Ovary (tissue), 9 donors: ENCODE measurements around the gene NFKBIE. TPM values are rescaled to one million over a fixed set of nuclear protein-coding genes. Genes with fewer than 3 reads are reported as not detected.

Source experiments
- DNase-seq, 5 donors: peaks; one replicate each; pipeline ENCODE4 v3.0.0-alpha.2; 2019 to 2020
- H3K27ac ChIP-seq, 2 donors: fragments of 200-600 bp; one replicate each; pipeline versions ENCODE4 v1.5.1 to v1.8.0; 2019 to 2022
- H3K27me3 ChIP-seq: fragments of 200-600 bp; one replicate; pipeline ENCODE4 v1.8.0; 2022
- H3K36me3 ChIP-seq: fragments of 200-600 bp; sonication (generic); one replicate; pipeline ENCODE4 v1.5.1; 2019
- H3K4me1 ChIP-seq: one replicate; pipeline ENCODE4 v1.8.1; 2013; ENCODE audit warnings: mild to moderate bottlenecking, moderate library complexity; ENCODE audit not compliant: insufficient read depth
- H3K4me3 ChIP-seq: fragments of 200-600 bp; sonication (generic); one replicate; pipeline ENCODE4 v1.5.1; 2017
- H3K9me3 ChIP-seq, 2 donors: fragments of 200-600 bp in 1 of 2; sonication (generic) in 1 of 2; one replicate each; pipeline versions ENCODE4 v1.5.1 to v1.8.1; 2013 to 2019; ENCODE audit warnings: mild to moderate bottlenecking in 1 of 2, moderate library complexity in 1 of 2
- CTCF ChIP-seq, 3 donors: fragments of 450-650 bp in 2 of 3; fragments of 200-600 bp in 1 of 3; IDR thresholded peaks; one replicate each; pipeline versions ENCODE4 v1.5.1 to v1.8.0; 2016 to 2022; ENCODE audit warnings: antibody characterized with exemption in 3 of 3, mild to moderate bottlenecking in 1 of 3
- EP300 ChIP-seq: sonication (generic); formaldehyde crosslinking; IDR thresholded peaks from one replicate; pipeline ENCODE4 v1.6.1; 2017; ENCODE audit warnings: antibody characterized with exemption
- POLR2A ChIP-seq: fragments of 450-650 bp; IDR thresholded peaks from one replicate; pipeline ENCODE4 v1.6.1; 2017; ENCODE audit warnings: antibody characterized with exemption, mild to moderate bottlenecking, moderate library complexity
- WGBS, 3 donors: extraction: QIAGEN DNeasy Blood & Tissue Kit in 1 of 3; methylation state at CpG; one replicate each; pipeline versions ENCODE4 v1.1.5 to v1.1.7; 2013 to 2017; 5-methylcytosine and 5-hydroxymethylcytosine counted together
- intact Hi-C, 4 donors: fragments of 100-400 bp; cut with DNase I; formaldehyde crosslinking; loops; one replicate each; pipeline versions ENCODE4 v1.11.0 to v1.15.1; 2022 to 2023
- polyA plus RNA-seq, 2 donors: library from polyadenylated mRNA; stranded (reverse); fragments of 200-250 nt in 1 of 2; fragments of 350-450 nt in 1 of 2; fragmentation: Illumina TruSeq in 1 of 2; extraction: RNeasy Lipid Tissue Mini Kit (QIAGEN cat#74804) in 1 of 2; gene quantifications; one replicate each; pipeline ENCODE4 v1.2.3, GENCODE V29; 2013 to 2014
- total RNA-seq, 7 donors: library from RNA; depleted of rRNA in 2 of 7; stranded (reverse); fragments of >200 nt in 2 of 7; fragmentation: NEBNext Ultra II Directional in 3 of 7; extraction: Animal tissue kit (Norgen Biotek cat#: 25700) in 3 of 7; gene quantifications; one replicate each; pipeline versions ENCODE4 v1.1.0 to v1.2.4, GENCODE V29; 2016 to 2023
- donor health status: DM: no; HTN: no; CAD: no; lungs with moderate emphysema.
- donor health status: DM: no; HTN: no; CAD: no.
- donor health status: Bipolar disorder and iron deficiency.
- donor health status: DM: yes; HTN: yes; CAD: no.
- donor health status: DM: no; HTN: no; CAD: no.
- donor health status: DM: yes; HTN: yes; CAD: no.

Gene NFKBIE
- total and polyA plus RNA-seq, 9 donors: 2.7 to 93.6 (median 4.9) TPM

DNA sequence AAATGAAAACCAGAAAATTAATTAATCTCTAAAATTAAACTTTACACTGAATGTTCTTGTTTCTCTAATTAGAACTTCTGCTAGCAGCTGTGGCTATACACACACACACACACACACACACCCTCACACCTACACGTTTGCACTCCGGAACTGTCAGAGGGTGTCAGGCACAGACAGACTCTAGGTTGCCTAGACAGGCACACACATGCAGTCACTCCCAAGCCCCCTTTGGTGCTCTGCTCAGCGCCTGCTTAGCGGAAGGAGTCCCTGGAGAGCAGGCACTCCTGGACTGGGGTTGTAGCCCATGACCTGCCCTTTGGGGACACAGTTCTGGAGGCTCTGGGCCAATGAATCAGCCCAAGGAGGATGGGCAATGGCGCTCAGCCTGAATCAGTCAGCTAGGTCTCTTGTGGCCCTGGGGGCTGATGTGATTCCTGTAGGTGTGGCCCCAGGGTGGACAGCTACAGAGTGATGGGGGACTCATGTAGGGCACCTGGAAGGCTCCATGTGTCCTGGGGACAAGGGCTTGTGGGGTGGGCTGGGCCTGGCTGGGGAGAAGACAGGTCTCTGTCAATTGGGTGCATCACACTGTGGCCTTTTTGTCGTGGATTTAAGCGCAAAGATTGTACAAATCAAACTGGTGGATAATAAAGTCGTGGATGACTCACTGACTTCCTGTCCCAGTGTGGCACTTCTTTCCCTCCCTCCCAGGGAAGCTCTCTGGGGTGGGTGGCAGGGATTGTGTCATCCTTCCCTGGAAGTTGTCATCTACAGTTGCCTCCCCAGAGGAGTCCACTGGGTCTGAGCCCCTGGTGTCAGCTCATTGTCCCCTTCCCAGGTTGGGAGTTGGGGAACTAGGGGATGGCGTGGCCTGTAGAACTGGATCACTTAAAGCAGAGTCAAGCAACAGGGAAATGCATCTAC, 13.7 kb upstream of the NFKBIE start:
- Histone ChIP-seq H3K9me3 (no peaks in the 10 kb centered on the region), H3K27me3 (no peaks in the 10 kb centered on the region), H3K4me1 (no peaks in the 10 kb centered on the region), H3K4me3 (no peak overlapping the region), H3K27ac (no peak overlapping the region), H3K36me3 (no peaks in the 10 kb centered on the region)
- no peak for DNase-seq
- no peak for TF ChIP-seq POLR2A
- TF ChIP-seq EP300: no peak
- TF ChIP-seq CTCF (IDR thresholded peaks at IDR 0.05): no peak
- WGBS, 3 donors: 57 to 66% (median 64%) methylated on average over 9 of the region's 9 CpGs
- intact Hi-C loops: no loop called here

- TF ChIP-seq CTCF (IDR thresholded peaks at IDR 0.05): no peak
- no peak for TF ChIP-seq EP300
- no peak for TF ChIP-seq POLR2A
- intact Hi-C loops: no loop called here
- 58 to 72% (median 72%) methylated on average over 3 of the region's 3 CpGs for WGBS, 3 donors
These were observed 13.0 kb upstream of the NFKBIE start for GRCh38 chr6:44278315-44278714.

GRCh38 chr6:44277763-44278162, 12.4 kb upstream of the NFKBIE start:
- H3K27ac ChIP-seq: no peak overlapping the region
- no peak for TF ChIP-seq POLR2A
- TF ChIP-seq EP300: no peak
- TF ChIP-seq CTCF (IDR thresholded peaks at IDR 0.05): no peak
- H3K27me3 ChIP-seq: no peaks in the 10 kb centered on the region
- WGBS, 3 donors: 71 to 74% (median 73%) methylated on average over 7 of the region's 7 CpGs
- no peak overlapping the region for H3K4me3 ChIP-seq
- DNase-seq: no peak
- H3K9me3 ChIP-seq: no peaks in the 10 kb centered on the region
- intact Hi-C loops: no loop called here
- H3K4me1 ChIP-seq: no peaks in the 10 kb centered on the region
- no peaks in the 10 kb centered on the region for H3K36me3 ChIP-seq

More at GRCh38 chr6:44278315-44278714, 13.0 kb upstream of the NFKBIE start:
- Histone ChIP-seq H3K4me1 (no peaks in the 10 kb centered on the region), H3K4me3 (no peak overlapping the region), H3K9me3 (no peaks in the 10 kb centered on the region), H3K36me3 (no peaks in the 10 kb centered on the region), H3K27me3 (no peaks in the 10 kb centered on the region), H3K27ac (no peak overlapping the region)
- DNase-seq: no peak

DNA sequence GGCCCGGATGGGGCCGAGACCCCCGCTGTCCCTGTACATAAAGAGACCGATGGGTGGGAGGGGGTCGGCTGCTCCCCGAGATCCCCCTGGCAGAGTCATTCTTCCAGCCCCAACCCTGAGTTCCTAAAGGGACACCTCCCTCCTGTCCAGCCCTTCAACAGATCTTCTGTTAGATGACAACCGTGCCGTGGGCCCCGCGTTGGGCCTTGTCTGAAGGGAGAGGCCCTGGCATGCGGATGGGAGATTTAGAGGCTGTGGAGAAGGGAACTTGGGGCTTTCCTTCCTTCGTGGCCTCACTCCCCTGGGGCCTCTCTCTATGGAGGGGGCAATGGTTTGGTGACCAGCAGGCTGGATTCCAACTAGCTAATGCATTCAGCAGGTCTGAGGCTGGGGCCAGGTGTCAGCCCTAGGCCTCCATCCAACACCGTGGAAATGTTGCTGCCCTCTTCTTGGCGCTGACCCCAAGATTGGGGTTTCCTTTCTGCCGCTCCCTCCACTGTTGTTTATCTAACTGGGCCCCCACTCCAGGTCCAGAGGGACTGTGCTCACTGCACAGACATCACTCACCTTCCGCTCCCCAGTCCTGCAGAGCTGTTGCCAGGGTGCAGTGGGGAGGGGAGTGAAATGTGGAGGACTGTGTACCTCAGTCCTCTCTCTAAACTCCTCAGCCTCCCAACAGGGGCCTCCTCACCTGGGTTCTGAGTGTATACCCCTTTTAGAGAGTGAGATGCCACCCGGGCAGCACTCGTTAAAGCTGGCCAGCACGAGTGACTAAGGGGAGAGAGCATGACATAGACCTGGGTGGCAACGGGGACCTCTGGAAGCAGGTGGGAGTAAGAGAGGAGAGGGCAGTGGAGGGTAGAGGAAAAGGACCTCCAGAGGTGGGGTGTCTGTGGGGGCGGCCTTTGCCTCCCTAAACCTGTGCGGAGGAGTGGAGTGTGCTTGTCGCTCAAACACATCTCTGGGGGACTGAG, 11.6 kb upstream of the NFKBIE start:
- TF ChIP-seq POLR2A (no peak), CTCF (IDR thresholded peaks at IDR 0.05) (no peak), EP300 (no peak)
- H3K9me3 ChIP-seq: no peaks in the 10 kb centered on the region
- H3K4me3 ChIP-seq: no peak overlapping the region
- no peaks in the 10 kb centered on the region for H3K27me3 ChIP-seq
- 73 to 83% (median 74%) methylated on average over 19 to 23 of the region's 23 CpGs for WGBS, 3 donors
- H3K4me1 ChIP-seq: no peaks in the 10 kb centered on the region
- no peak for DNase-seq
- intact Hi-C loops: no loop called here
- no peaks in the 10 kb centered on the region for H3K36me3 ChIP-seq
- no peak overlapping the region for H3K27ac ChIP-seq
